ENCODE data around the gene SCGB2A2. TPM values are rescaled to one million over a fixed set of nuclear protein-coding genes. Genes with fewer than 3 reads are reported as not detected.

SCGB2A2 gene
- total and polyA plus RNA-seq, 10 of the 15 experiments (the other 5 are each of a cell fraction or from before 2014, with no cell fraction given), result not detected

- TF ChIP-seq, protein P1, sequence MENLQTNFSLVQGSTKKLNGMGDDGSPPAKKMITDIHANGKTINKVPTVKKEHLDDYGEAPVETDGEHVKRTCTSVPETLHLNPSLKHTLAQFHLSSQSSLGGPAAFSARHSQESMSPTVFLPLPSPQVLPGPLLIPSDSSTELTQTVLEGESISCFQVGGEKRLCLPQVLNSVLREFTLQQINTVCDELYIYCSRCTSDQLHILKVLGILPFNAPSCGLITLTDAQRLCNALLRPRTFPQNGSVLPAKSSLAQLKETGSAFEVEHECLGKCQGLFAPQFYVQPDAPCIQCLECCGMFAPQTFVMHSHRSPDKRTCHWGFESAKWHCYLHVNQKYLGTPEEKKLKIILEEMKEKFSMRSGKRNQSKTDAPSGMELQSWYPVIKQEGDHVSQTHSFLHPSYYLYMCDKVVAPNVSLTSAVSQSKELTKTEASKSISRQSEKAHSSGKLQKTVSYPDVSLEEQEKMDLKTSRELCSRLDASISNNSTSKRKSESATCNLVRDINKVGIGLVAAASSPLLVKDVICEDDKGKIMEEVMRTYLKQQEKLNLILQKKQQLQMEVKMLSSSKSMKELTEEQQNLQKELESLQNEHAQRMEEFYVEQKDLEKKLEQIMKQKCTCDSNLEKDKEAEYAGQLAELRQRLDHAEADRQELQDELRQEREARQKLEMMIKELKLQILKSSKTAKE (IDR thresholded peaks at IDR 0.05; ENCODE audit: low read depth, poor library complexity, severe bottlenecking), result no peak
- TF ChIP-seq ZNF592 (IDR thresholded peaks at IDR 0.05), result no peak
- TF ChIP-seq HDAC6 (IDR thresholded peaks at IDR 0.05; ENCODE audit: unreplicated experiment), result no peak
- TF ChIP-seq IRF3 (IDR thresholded peaks at IDR 0.05), result no peak
- TF ChIP-seq ELK1 (IDR thresholded peaks at IDR 0.05; ENCODE audit: low read depth, low read length), result no peak
- no peak for TF ChIP-seq NFXL1 (IDR thresholded peaks at IDR 0.05; ENCODE audit: borderline replicate concordance)
Observed at GRCh38 chr11:62306227-62306626, 36.3 kb downstream of the SCGB2A2 start (continued).
